ENCODE measurements around the gene CLIC4. TPM values are rescaled to one million over a fixed set of nuclear protein-coding genes. Genes with fewer than 3 reads are reported as not detected.
"Not testable (repeated sequence)": the region's sequence is repeated elsewhere in the genome, so short reads cannot be mapped to it uniquely, and the experiment has no call there.

Gene CLIC4
- total RNA-seq, 1 donor from 2014 or later: 353 TPM

GRCh38 chr1:24704411-24705259 is 40.6 kb upstream of the CLIC4 start:
- no peak overlapping the region for H2AFZ ChIP-seq (ENCODE audit: low read depth, low read length)
- H3K36me3 Mint-ChIP-seq (ENCODE audit: low read depth, unreplicated experiment): no peaks in the 10 kb centered on the region
- no peaks in the 10 kb centered on the region for H3K27me3 ChIP-seq (ENCODE audit: insufficient read depth, low read length)
- no peaks in the 10 kb centered on the region for H3K79me2 ChIP-seq (ENCODE audit: insufficient read depth, low read length)
- no peaks in the 10 kb centered on the region for H3K9me3 ChIP-seq (ENCODE audit: insufficient read depth, low read depth, low read length)
- H3K4me1 ChIP-seq (ENCODE audit: insufficient read depth, low read length): peaks cover 36% of the 10 kb centered on the region
- H3K27me3 Mint-ChIP-seq (ENCODE audit: low read depth, unreplicated experiment): no peaks in the 10 kb centered on the region
- H3K4me3 ChIP-seq (ENCODE audit: insufficient read depth, low read depth, low read length): no peak overlapping the region
- no peaks in the 10 kb centered on the region for H4K20me1 ChIP-seq (ENCODE audit: insufficient read depth, low read length)
- peak overlapping the region; percentile 85 for H3K27ac Mint-ChIP-seq (ENCODE audit: unreplicated experiment)
- no peak overlapping the region for H3K4me3 Mint-ChIP-seq (ENCODE audit: unreplicated experiment)
- peak overlapping the region; percentile 76 for H3K9ac ChIP-seq (ENCODE audit: low read length)
- FAIRE-seq (no peak), DNase-seq (ENCODE audit: low read depth) (peak; percentile 99)
- H3K4me1 Mint-ChIP-seq (ENCODE audit: low read depth, unreplicated experiment): peaks cover 13% of the 10 kb centered on the region
- no peaks in the 10 kb centered on the region for H3K9me3 Mint-ChIP-seq (ENCODE audit: unreplicated experiment)
- H3K36me3 ChIP-seq (ENCODE audit: insufficient read depth, low read length): no peaks in the 10 kb centered on the region
- no peak for TF ChIP-seq EZH2 (IDR thresholded peaks at IDR 0.05; ENCODE audit: insufficient read depth, low read length)
- no peak for TF ChIP-seq CTCF (IDR thresholded peaks at IDR 0.05; ENCODE audit: insufficient read depth, low read depth, low read length)
- peak overlapping the region; percentile 94 for H3K27ac ChIP-seq (ENCODE audit: low read depth, low read length)
- H3K4me2 ChIP-seq (ENCODE audit: low read length): peak overlapping the region; percentile 70

- H3K27me3 Mint-ChIP-seq (ENCODE audit: low read depth, unreplicated experiment): no peaks in the 10 kb centered on the region
- H2AFZ ChIP-seq (ENCODE audit: low read depth, low read length): peak overlapping the region; percentile 53
- H4K20me1 ChIP-seq (ENCODE audit: insufficient read depth, low read length): no peaks in the 10 kb centered on the region
- H3K9me3 Mint-ChIP-seq (ENCODE audit: unreplicated experiment): peaks cover 2% of the 10 kb centered on the region
- peak overlapping the region; percentile 70 for H3K4me2 ChIP-seq (ENCODE audit: low read length)
- H3K36me3 ChIP-seq (ENCODE audit: insufficient read depth, low read length): no peaks in the 10 kb centered on the region
- peak overlapping the region; percentile 16 for H3K4me3 ChIP-seq (ENCODE audit: insufficient read depth, low read depth, low read length)
- H3K9me3 ChIP-seq (ENCODE audit: insufficient read depth, low read depth, low read length): no peaks in the 10 kb centered on the region
- DNase-seq (ENCODE audit: low read depth) (peak; percentile 95), FAIRE-seq (no peak)
- H3K36me3 Mint-ChIP-seq (ENCODE audit: low read depth, unreplicated experiment): no peaks in the 10 kb centered on the region
- peak overlapping the region; percentile 94 for H3K27ac ChIP-seq (ENCODE audit: low read depth, low read length)
- H3K4me1 ChIP-seq (ENCODE audit: insufficient read depth, low read length): peaks cover 36% of the 10 kb centered on the region
- H3K27me3 ChIP-seq (ENCODE audit: insufficient read depth, low read length): no peaks in the 10 kb centered on the region
- no peaks in the 10 kb centered on the region for H3K79me2 ChIP-seq (ENCODE audit: insufficient read depth, low read length)
- no peak overlapping the region for H3K4me3 Mint-ChIP-seq (ENCODE audit: unreplicated experiment)
- H3K4me1 Mint-ChIP-seq (ENCODE audit: low read depth, unreplicated experiment): peaks cover 14% of the 10 kb centered on the region
- H3K27ac Mint-ChIP-seq (ENCODE audit: unreplicated experiment): peak overlapping the region; percentile 81
- peak overlapping the region; percentile 68 for H3K9ac ChIP-seq (ENCODE audit: low read length)
- TF ChIP-seq CTCF (IDR thresholded peaks at IDR 0.05; ENCODE audit: insufficient read depth, low read depth, low read length): no peak
- no peak for TF ChIP-seq EZH2 (IDR thresholded peaks at IDR 0.05; ENCODE audit: insufficient read depth, low read length)
Measured at GRCh38 chr1:24705260-24706073, 39.8 kb upstream of the CLIC4 start.

- H3K27ac ChIP-seq (ENCODE audit: low read depth, low read length): peak overlapping the region; percentile 94
- not testable (repeated sequence) for FAIRE-seq; H3K27me3 Mint-ChIP-seq (ENCODE audit: low read depth, unreplicated experiment)
Measured at GRCh38 chr1:24706074-24706389, 39.2 kb upstream of the CLIC4 start.

More at GRCh38 chr1:24706074-24706389, 39.2 kb upstream of the CLIC4 start:
- H3K79me2 ChIP-seq (ENCODE audit: insufficient read depth, low read length); H3K36me3 Mint-ChIP-seq (ENCODE audit: low read depth, unreplicated experiment); H3K27me3 ChIP-seq (ENCODE audit: insufficient read depth, low read length); H3K36me3 ChIP-seq (ENCODE audit: insufficient read depth, low read length); H3K9me3 Mint-ChIP-seq (ENCODE audit: unreplicated experiment); H4K20me1 ChIP-seq (ENCODE audit: insufficient read depth, low read length); DNase-seq (ENCODE audit: low read depth); H3K4me3 ChIP-seq (ENCODE audit: insufficient read depth, low read depth, low read length); H3K9me3 ChIP-seq (ENCODE audit: insufficient read depth, low read depth, low read length); H3K4me3 Mint-ChIP-seq (ENCODE audit: unreplicated experiment); H3K27ac Mint-ChIP-seq (ENCODE audit: unreplicated experiment): not testable (repeated sequence)
- H3K4me1 Mint-ChIP-seq (ENCODE audit: low read depth, unreplicated experiment): peaks cover 14% of the 10 kb centered on the region
- Histone ChIP-seq H3K4me2 (ENCODE audit: low read length) (peak overlapping the region; percentile 70), H3K4me1 (ENCODE audit: insufficient read depth, low read length) (peaks cover 36% of the 10 kb centered on the region), H3K9ac (ENCODE audit: low read length) (peak overlapping the region; percentile 29), H2AFZ (ENCODE audit: low read depth, low read length) (peak overlapping the region; percentile 53)

Data from astrocyte (in vitro differentiated cells and primary cell).